ENCODE measurements around the gene CACNA1C.

The CACNA1C gene

DNA sequence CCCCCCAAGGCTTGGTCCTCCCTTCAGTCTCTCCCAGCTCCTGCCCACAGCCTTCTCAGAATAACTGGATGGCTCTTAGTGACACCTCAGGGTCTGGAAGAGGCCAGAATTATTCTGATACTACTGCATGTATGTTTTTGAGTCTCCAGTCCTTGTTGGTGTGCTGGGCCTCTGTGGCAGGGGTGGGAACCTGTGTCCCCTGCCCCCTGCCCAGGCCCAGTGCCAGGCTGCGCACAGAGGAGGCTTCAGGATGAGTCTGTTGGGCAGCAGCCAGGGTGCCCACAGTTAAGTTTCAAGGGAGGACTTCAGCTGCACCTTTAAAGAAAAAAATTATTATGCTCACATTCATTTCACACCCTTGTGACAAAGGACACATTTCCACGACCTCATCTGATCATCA lies 348.3 kb downstream of the CACNA1C start:
- DNase-seq, result no peak

- DNase-seq, result no peak
Measured at GRCh38 chr12:2402073-2402579, 349.3 kb downstream of the CACNA1C start.

- no peak for DNase-seq
Measured at GRCh38 chr12:2403221-2403976, 350.6 kb downstream of the CACNA1C start.

GRCh38 chr12:2405039-2405438 lies 352.3 kb downstream of the CACNA1C start:
- DNase-seq, result no peak

DNA sequence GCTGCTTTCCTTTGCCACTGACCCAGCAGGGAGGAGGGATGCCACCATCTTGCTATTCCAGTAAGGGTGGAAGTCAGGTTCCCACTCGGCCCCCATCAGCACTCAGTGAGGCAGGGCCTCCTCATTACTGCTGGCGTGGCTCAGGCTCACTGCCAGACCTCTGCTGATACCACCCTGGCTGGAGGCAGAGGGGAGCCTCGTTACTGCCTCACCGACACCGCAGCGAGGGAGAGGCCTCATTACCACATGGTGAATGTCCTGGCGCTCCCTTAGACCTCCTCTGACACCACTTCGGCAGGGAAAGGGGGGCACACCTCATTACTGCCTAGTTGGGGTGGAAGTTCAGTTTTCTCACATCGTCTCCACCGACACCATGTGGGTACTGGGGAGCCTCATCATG lies 354.1 kb downstream of the CACNA1C start:
- DNase-seq, result no peak

DNA sequence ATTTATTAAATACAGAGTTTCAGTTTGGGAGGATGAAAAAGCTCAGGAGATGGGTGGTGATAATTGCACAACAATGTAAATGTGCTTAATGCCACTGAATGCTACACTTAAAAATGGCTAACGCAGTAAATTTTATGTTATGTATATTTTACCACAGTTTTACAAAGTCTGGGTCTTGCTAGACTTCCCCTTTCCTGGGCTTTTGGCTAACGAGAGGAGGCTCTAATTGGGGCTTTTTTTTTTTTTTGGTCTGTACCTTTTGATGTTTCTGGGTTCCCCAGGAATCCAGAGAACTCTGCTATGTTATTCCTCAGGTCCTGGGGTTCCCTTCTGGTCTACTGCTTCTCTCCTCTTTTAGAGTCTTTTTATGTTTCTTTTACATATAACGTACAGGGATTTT lies 355.5 kb downstream of the CACNA1C start:
- no peak for DNase-seq

- DNase-seq, result no peak
Measured at GRCh38 chr12:2409656-2410265, 357.0 kb downstream of the CACNA1C start.

DNA sequence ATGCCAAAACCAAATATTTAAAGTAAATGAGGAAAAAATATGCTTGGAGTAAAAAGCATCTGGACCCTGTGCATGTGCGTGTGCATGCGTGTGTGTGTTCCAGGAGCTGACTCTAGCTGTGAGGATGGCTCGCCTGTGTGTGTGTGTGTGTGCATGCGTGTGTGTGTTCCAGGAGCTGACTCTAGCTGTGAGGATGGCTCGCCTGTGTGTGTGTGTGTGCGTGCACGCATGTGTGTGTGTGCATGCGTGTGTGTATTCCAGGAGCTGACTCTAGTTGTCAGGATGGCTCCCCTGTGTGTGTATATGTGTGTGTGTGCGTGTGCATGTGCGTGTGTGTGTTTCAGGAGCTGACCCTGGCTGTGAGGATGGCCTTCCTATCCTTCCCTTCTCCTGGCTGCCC lies 357.7 kb downstream of the CACNA1C start:
- DNase-seq, result no peak

DNA sequence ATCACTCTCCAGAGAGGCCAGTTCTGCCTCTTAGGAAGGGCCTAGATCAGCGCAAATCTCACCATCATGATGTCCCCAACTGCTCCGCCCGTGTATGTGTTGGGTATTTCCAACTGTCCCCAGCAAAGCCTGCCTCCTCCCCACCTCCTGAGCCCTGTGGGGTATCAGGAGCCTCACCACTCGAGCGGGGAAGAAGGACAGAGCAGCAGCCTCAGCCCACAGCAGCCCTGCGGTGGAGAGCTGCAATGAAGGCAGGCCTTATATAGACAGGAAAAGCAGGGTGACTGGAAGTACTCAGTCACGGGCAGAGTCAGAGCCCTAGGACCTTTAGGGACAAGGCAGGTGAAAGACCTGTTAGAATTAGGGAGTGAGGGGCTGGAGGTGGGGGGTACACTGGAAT lies 358.2 kb downstream of the CACNA1C start:
- no peak for DNase-seq

DNA sequence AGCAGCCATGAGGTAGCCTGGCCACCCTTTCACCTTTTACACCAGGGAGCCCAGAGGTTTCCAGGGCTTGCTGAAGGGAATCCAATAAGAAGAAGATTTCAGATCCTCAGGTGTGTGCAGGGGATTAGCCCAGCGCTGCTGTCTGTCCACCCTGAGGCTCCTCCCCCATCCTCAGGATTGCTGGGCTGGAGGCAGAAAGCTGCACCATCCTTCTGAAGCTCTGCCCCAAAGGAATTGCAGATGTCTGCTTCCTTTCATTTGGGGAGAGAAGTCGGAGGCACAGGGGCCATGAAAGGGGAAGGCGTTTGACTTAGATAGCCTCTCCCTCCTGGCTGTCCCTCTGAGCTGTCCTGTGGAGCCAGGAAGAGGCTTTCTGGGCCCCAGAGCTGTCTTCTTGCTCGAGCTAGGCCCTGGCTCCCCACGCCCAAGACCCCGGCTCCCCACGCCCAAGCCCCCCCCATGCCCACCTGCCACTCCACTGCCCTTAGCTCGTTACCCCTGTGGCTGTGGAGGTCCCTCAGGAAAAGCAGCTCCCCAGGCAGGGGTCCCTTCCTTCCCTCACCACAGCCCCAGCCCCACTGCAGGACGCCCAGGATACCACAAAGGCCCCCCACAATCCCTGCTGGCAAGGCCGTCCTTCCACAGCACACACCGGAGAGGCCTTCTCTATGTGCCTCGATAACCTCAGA lies 359.0 kb downstream of the CACNA1C start:
- no peak for DNase-seq

- DNase-seq, result no peak
Measured at GRCh38 chr12:2412305-2412643, 359.5 kb downstream of the CACNA1C start.

DNA sequence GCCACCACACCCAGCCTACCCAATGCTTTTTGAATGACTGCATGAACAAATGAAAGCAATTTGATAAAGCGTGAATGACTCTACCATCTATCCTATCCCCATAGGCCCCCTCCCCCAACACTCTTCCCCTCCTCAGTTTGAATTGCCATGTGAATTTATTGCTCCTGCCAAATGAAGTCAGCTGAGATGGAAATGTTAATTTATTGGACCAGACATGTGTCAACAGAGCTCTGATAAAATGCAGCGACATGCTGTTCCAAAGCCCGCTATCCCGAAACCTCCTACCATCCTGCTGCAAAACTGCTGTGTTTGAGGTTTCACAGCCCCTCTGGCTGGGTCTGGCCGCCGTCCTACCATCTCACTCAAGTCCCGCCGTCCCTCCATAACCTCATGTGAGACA lies 360.5 kb downstream of the CACNA1C start:
- no peak for DNase-seq

GRCh38 chr12:2413999-2414792 lies 361.4 kb downstream of the CACNA1C start:
- no peak for DNase-seq

DNA sequence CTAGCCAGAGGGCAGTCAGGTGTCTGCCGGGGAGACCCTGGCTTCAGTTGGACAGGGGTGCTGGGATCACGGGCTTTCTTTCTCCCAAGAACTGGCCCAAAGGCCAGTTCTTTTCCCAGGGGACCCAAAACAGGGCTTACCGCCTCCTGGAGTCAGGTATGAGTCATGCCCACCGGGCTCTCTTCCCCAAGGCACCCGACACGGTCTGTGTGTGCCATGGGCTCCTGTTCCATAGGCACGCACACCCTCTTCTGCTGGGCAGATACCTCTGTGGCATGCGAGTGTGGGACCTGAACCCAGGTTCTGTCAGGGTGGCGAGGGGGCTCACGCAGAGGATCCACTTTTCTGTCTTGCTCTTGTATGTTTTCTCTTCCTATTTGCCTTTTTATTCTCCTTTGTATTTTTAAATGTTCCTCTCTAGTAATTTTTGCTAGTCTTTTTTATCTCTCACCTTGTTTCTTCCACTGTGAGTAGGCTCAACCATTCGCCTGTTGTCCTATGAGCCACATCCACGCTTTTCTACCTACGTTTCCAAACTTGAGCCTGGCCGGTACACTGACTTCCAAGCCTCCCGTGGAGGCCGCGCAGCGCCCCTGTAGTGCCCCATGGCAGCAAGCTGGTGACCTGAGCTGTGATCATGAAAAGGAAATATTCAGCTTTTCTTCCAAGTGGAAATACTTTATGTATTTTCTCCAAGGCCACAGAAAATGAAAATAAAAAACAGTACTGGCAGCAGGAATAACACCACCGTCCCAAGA lies 362.2 kb downstream of the CACNA1C start:
- no peak for DNase-seq

DNA sequence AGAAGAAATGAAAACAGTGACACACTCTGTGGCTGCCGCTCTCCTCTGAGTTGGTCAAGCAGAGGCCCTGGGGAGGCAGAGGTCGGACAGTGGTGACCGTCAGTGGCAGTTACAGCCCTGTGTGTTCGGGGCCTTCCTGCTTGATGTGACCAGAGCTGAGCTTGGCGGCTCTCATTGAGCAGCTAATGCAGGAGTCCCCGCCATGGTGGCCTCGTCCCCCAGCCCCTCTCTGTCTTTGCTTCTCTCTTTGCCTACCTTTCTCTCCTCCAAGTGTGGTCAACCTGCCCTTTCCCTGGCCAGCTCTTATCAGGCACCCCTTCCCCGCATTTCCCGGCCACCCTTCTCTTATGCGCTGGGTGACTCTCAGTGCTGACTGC lies 362.8 kb downstream of the CACNA1C start:
- no peak for DNase-seq

DNA sequence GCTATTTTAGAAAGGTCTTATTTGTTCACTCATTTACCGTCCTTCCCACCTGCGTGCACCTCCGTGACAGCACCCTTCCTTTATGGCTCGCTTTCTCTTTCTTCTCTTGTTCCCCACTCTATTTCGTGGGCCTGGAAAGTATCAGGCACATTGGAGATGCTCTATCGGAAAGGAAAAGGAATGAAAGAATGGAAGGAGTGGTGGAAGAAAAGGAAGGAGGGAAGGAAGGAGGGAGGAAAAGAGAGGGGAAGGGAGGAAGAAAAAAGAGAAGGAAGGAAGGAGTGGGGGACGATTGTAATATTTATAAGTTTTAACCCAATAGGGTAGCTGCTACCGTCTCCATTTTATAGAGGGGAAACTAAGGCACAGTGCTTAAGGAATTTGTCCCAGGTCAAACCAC lies 363.4 kb downstream of the CACNA1C start:
- no peak for DNase-seq

DNA sequence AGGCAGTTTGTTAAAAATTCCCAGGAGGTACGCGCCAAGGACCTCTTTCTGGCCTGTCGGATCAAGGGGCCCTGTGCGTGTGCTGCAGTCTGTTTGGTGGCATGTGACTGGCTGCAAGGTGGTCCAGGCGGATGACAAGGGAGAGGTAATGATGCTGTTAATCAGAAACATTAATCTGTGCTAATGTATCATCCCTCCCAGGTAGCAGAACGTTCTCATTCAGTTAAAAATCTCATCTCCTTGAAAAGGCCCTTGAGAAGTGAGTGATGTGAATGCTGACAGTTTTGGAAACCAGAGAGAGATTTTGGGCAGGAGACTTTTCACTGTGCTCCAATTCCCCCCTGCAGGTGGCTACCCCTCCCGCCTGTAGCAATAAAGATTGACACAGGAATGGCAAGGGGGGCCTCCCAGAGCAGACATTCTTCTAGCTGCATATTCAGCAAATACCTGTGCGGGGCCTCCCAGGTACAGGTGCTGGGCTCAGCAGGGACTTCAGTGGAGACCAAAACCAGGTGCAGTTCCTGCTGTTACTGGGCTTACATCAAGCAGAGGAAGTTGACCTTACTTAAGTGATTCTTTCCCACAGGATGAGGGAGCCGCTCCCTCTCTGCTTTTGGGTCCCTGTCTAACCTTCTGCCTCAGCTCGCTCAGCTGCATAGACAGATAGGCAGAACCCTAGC lies 364.8 kb downstream of the CACNA1C start:
- DNase-seq, result no peak

DNA sequence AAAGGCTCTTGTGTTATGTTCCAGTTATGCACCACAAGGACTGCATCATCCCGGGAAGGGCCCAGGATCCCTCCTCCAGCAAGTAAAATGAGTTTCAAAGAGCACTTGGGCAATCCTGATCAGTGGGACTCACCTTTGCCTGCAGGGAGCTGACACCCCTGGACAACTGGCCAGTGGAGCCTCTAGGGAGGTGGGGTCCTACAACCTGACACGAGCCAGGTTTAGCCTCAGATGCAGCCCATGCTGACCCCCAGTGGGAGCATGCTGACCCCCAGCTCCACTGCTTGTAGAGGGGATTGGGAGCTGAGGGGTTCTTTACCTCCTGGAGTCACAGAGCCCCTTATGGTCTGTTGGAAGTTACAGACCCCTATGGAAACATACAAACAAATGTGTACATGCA lies 365.8 kb downstream of the CACNA1C start:
- no peak for DNase-seq

DNA sequence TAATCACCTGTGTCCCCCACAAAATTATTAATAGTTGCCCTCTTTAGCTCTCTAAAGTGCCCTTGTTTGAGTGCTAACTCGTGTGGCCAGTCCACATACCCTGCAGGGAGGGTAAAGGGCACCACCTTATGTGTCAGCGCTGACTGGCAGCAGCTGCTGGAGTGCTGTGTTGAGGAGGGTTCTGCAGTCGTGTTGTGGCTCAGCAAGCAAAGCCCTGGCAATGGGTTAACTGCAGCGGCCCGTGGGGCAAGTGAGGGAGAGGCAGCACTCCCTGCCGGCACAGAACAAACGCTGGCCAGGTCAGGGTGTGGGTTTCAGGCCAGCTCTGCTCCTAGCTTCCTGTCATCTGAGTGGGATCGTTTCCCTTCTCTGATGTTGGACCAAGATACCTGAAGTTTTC lies 369.8 kb downstream of the CACNA1C start:
- DNase-seq, result no peak

DNA sequence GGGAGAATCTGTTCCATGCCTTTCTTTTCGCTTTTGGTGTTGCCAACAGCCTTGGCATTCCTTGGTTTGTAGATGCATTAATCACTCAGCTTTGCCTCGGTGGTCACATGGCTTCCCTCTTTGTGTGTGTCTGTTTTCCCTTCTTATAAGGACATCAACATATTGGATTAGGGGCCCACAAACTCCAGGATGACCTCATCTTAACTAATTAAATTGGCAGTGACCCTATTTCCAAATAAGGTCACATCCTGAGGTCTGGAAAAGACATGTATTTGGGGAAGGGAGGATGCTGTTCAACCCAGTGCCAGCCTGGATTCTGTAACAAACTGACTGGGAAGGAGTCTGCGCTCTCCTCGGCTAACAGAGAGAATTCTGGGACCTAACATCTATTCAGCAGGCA lies 376.2 kb downstream of the CACNA1C start:
- DNase-seq, result no peak

DNA sequence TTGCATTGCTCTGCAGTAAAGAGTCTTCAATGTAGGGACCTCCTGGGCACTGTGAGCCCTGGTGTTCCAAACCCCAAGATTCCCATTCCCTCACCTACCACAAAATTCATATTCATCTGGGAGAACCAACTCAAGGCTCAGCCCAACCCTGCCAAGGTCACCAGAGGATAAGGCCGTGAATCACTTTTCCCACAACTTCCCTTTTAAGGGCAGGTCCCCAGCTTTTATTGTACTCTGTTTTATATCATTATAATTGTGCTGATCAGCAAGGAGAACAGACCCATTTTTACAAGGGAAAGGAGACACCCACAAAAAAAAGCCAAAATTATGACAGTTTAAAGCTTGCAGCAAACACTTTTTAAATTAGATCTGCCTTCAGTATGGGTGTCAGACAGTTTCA lies 379.0 kb downstream of the CACNA1C start:
- no peak for DNase-seq

DNA sequence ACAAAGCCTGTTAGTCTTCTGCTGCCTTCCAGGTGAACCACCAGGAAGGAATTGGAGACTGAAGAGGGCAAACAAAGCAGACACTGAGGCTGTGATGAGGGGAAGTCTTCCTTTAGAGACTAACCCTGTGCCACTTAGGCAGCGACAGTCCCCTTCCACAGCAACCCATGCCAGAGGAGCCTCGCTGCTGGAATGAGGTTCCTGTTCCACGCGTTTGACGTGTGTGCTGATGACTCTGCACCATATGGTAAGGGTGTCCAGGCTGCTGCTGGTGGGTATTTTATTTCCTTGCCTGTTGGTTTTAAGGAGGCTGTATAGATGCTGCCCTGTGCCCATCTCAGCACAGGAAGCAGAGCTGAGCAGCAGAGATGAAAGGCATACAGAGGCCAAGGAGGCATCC lies 380.1 kb downstream of the CACNA1C start:
- no peak for DNase-seq
